H1 (cell line): Measurements from ENCODE around the gene CSF1. TPM values are rescaled to one million over a fixed set of nuclear protein-coding genes. Genes with fewer than 3 reads are reported as not detected.

Source experiments
- CTCF ChIA-PET: fragments of 300-600 bp; sonication (Branson Sonifier 250); formaldehyde crosslinking; loops from one replicate; lab custom pipeline; 2021; ENCODE audit not compliant: partially characterized antibody; lab: Charles Lee
- POLR2A ChIA-PET: fragments of 300-600 bp; sonication (Branson Sonifier 250); formaldehyde crosslinking; loops from one replicate; lab custom pipeline; 2021; ENCODE audit warnings: inconsistent platforms; ENCODE audit not compliant: partially characterized antibody; lab: Charles Lee
- DNase-seq, 2 experiments: peaks; one replicate each; pipeline versions ENCODE4 v3.0.0 to v3.0.0-alpha.2; 2010 to 2022; ENCODE audit warnings: low spot score in 2 of 2, low read depth in 1 of 2, mixed read lengths in 1 of 2
- FAIRE-seq: peaks from 2 replicates; lab custom pipeline; 2011; peaks lifted over from hg19 to GRCh38; lab: Jason Lieb, UNC
- H2AFZ ChIP-seq: 2 replicates; pipeline ENCODE4 v1.8.1; 2012; ENCODE audit warnings: low read length, inconsistent platforms
- H2AK5ac ChIP-seq: 2 replicates; pipeline ENCODE4 v1.6.1; 2013; ENCODE audit warnings: low read depth, low read length
- H2BK120ac ChIP-seq: replicated peaks from 2 replicates; pipeline ENCODE3; 2013; ENCODE audit warnings: low read depth, low read length, inconsistent platforms
- H2BK12ac ChIP-seq: 2 replicates; pipeline ENCODE4 v1.6.1; 2013; ENCODE audit warnings: low read depth, low read length
- H2BK15ac ChIP-seq: 2 replicates; pipeline ENCODE4 v1.6.1; 2013; ENCODE audit warnings: low read length
- H2BK20ac ChIP-seq: 2 replicates; pipeline ENCODE4 v1.6.1; 2013; ENCODE audit warnings: low read length
- H2BK5ac ChIP-seq: 2 replicates; pipeline ENCODE4 v1.6.1; 2013; ENCODE audit warnings: low read depth, low read length
- H3K14ac ChIP-seq: 2 replicates; pipeline ENCODE4 v1.6.1; 2013; ENCODE audit warnings: inconsistent platforms; ENCODE audit not compliant: insufficient read length
- H3K18ac ChIP-seq: 2 replicates; pipeline ENCODE4 v1.6.1; 2013; ENCODE audit warnings: low read length; ENCODE audit errors: extremely low read depth
- H3K23ac ChIP-seq: 2 replicates; pipeline ENCODE4 v1.6.1; 2013; ENCODE audit warnings: inconsistent platforms; ENCODE audit not compliant: insufficient read length
- H3K23me2 ChIP-seq: 2 replicates; pipeline ENCODE4 v1.6.1; 2013; ENCODE audit warnings: low read depth, low read length
- H3K27ac ChIP-seq: 2 replicates; pipeline ENCODE4 v1.6.1; 2011; ENCODE audit warnings: low read depth, low read length, inconsistent platforms
- H3K27me3 ChIP-seq, 4 experiments: replicated peaks in 1 of 4; 1 replicate in 1 of 4; 2 replicates in 3 of 4; pipeline versions ENCODE4 v1.6.1 to v1.8.1; 2011 to 2013; ENCODE audit warnings: low read length in 3 of 4, mild to moderate bottlenecking in 3 of 4, inconsistent platforms in 2 of 4, mixed read lengths in 2 of 4, moderate library complexity in 1 of 4; ENCODE audit not compliant: control insufficient read depth in 3 of 4, insufficient read depth in 3 of 4; ENCODE audit errors: extremely low read depth in 1 of 4
- H3K36me3 ChIP-seq, 4 experiments: 2 replicates each; pipeline versions ENCODE4 v1.6.1 to v1.8.1; 2011 to 2013; ENCODE audit warnings: mild to moderate bottlenecking in 4 of 4, low read length in 3 of 4, moderate library complexity in 2 of 4, control low read depth in 1 of 4, inconsistent platforms in 1 of 4; ENCODE audit not compliant: insufficient read depth in 4 of 4, control insufficient read depth in 2 of 4
- H3K4ac ChIP-seq: replicated peaks from 2 replicates; pipeline ENCODE3; 2013; ENCODE audit warnings: low read length, low read depth, mixed read lengths, inconsistent platforms; ENCODE audit not compliant: insufficient read length
- H3K4me1 ChIP-seq, 4 experiments: replicated peaks in 1 of 4; 1 replicate in 1 of 4; 2 replicates in 3 of 4; pipeline versions ENCODE4 v1.6.1 to v1.8.1; 2011 to 2013; ENCODE audit warnings: low read length in 3 of 4, inconsistent platforms in 2 of 4, mixed read lengths in 1 of 4; ENCODE audit not compliant: insufficient read depth in 4 of 4, control insufficient read depth in 3 of 4
- H3K4me2 ChIP-seq, 2 experiments: 2 replicates each; pipeline versions ENCODE4 v1.6.1 to v1.8.1; 2011 to 2013; ENCODE audit warnings: low read depth in 2 of 2, low read length in 2 of 2, control low read depth in 1 of 2, inconsistent platforms in 1 of 2, mild to moderate bottlenecking in 1 of 2; ENCODE audit not compliant: insufficient read depth in 1 of 2
- H3K4me3 ChIP-seq, 4 experiments: fragments of 200-600, 300-600 bp in 1 of 4; sonication (generic), shearing (Covaris generic), sonication (Bioruptor Twin) in 1 of 4; 2 replicates each; pipeline versions ENCODE4 v1.5.1 to v1.8.1; 2011 to 2016; ENCODE audit warnings: low read length in 4 of 4, low read depth in 3 of 4, control low read depth in 2 of 4, inconsistent platforms in 2 of 4, mild to moderate bottlenecking in 2 of 4, mixed read lengths in 1 of 4, moderate library complexity in 1 of 4; ENCODE audit not compliant: insufficient read depth in 2 of 4; ENCODE audit errors: extremely low read depth in 1 of 4
- H3K56ac ChIP-seq: replicated peaks from 2 replicates; pipeline ENCODE3; 2013; ENCODE audit warnings: low read depth, mild to moderate bottlenecking, mixed read lengths, low read length, inconsistent platforms; ENCODE audit not compliant: insufficient read length
- H3K79me1 ChIP-seq: 2 replicates; pipeline ENCODE4 v1.6.1; 2013; ENCODE audit warnings: low read depth, low read length, control low read depth
- H3K79me2 ChIP-seq, 2 experiments: 2 replicates each; pipeline versions ENCODE4 v1.6.1 to v1.8.1; 2012 to 2013; ENCODE audit warnings: low read length in 2 of 2, mild to moderate bottlenecking in 2 of 2, inconsistent platforms in 1 of 2; ENCODE audit not compliant: insufficient read depth in 2 of 2, control insufficient read depth in 1 of 2
- H3K9ac ChIP-seq, 4 experiments: replicated peaks in 1 of 4; 1 replicate in 1 of 4; 2 replicates in 3 of 4; pipeline versions ENCODE4 v1.6.1 to v1.8.1; 2011 to 2013; ENCODE audit warnings: low read depth in 3 of 4, low read length in 3 of 4, control low read depth in 2 of 4, mild to moderate bottlenecking in 2 of 4, moderate library complexity in 2 of 4, inconsistent platforms in 1 of 4; ENCODE audit errors: extremely low read depth in 1 of 4
- H3K9me3 ChIP-seq, 2 experiments: 2 replicates each; pipeline versions ENCODE4 v1.6.1 to v1.8.1; 2012 to 2013; ENCODE audit warnings: mild to moderate bottlenecking in 2 of 2, moderate library complexity in 2 of 2, control low read depth in 1 of 2, inconsistent platforms in 1 of 2, low read depth in 1 of 2, low read length in 1 of 2, mixed read lengths in 1 of 2; ENCODE audit not compliant: insufficient read depth in 2 of 2
- H4K20me1 ChIP-seq, 2 experiments: replicated peaks in 1 of 2; 2 replicates each; pipeline versions ENCODE3 to v1.8.1; 2011 to 2013; ENCODE audit warnings: inconsistent platforms in 2 of 2, low read length in 2 of 2, mild to moderate bottlenecking in 1 of 2; ENCODE audit not compliant: insufficient read depth in 2 of 2, control insufficient read depth in 1 of 2
- H4K5ac ChIP-seq: 2 replicates; pipeline ENCODE4 v1.6.1; 2013; ENCODE audit warnings: low read length, low read depth, mixed read lengths, inconsistent platforms; ENCODE audit not compliant: insufficient read length
- H4K8ac ChIP-seq: 2 replicates; pipeline ENCODE4 v1.8.0; 2013; ENCODE audit warnings: mild to moderate bottlenecking, moderate library complexity, low read length, inconsistent platforms; ENCODE audit not compliant: insufficient read depth; ENCODE audit errors: extremely low read depth
- H4K91ac ChIP-seq: replicated peaks from 2 replicates; pipeline ENCODE3; 2013; ENCODE audit warnings: low read length, mixed read lengths, inconsistent platforms; ENCODE audit not compliant: insufficient read length
- ASH2L ChIP-seq: fragments of 200-600, 300-600 bp; sonication (generic); IDR thresholded peaks from one replicate; pipeline ENCODE4 v1.7.1; 2017; ENCODE audit warnings: low read length
- CBX8 ChIP-seq: fragments of 300-800, 300-1000 bp; sonication (generic); IDR thresholded peaks from 2 replicates; pipeline ENCODE4 v1.7.1; 2016; ENCODE audit warnings: low read depth, low read length, borderline replicate concordance
- CTCF ChIP-seq, 3 experiments: IDR thresholded peaks; 1 replicate in 2 of 3; 2 replicates in 1 of 3; pipeline versions ENCODE4 v1.5.1 to v1.6.1; 2011; ENCODE audit warnings: low read length in 3 of 3, mild to moderate bottlenecking in 3 of 3, inconsistent platforms in 2 of 3, low read depth in 1 of 3, moderate library complexity in 1 of 3; ENCODE audit not compliant: insufficient read depth in 1 of 3; ENCODE audit errors: control extremely low read depth in 1 of 3
- EZH2 ChIP-seq: fragments of 200-600 bp; sonication (generic); IDR thresholded peaks from 2 replicates; pipeline ENCODE4 v1.7.1; 2012; ENCODE audit warnings: low read depth, mild to moderate bottlenecking, moderate library complexity, low read length, inconsistent platforms; ENCODE audit not compliant: severe bottlenecking
- JUN ChIP-seq: IDR thresholded peaks from 2 replicates; pipeline ENCODE4 v1.6.1; 2011; ENCODE audit warnings: low read depth, mild to moderate bottlenecking, improper control_type of control experiment, low read length
- NANOG ChIP-seq: IDR thresholded peaks from 2 replicates; pipeline ENCODE4 v1.6.1; 2011; ENCODE audit warnings: low read length, low read depth, mild to moderate bottlenecking, inconsistent platforms; ENCODE audit not compliant: insufficient read depth, poor library complexity, severe bottlenecking
- NRF1 ChIP-seq: IDR thresholded peaks from 2 replicates; pipeline ENCODE4 v1.6.1; 2011; ENCODE audit warnings: mild to moderate bottlenecking, low read depth, low read length, improper control_type of control experiment
- SIN3A ChIP-seq, 2 experiments: IDR thresholded peaks in 1 of 2; conservative IDR thresholded peaks in 1 of 2; 2 replicates each; pipeline ENCODE4 v1.6.1; 2011 to 2012; ENCODE audit warnings: low read length in 2 of 2, improper control_type of control experiment in 1 of 2, low read depth in 1 of 2, mild to moderate bottlenecking in 1 of 2
- TAF7 ChIP-seq: optimal IDR thresholded peaks from 2 replicates; pipeline ENCODE3; 2011; ENCODE audit warnings: low read depth, mild to moderate bottlenecking, inconsistent platforms, low read length, moderate library complexity, borderline replicate concordance
- TEAD4 ChIP-seq: IDR thresholded peaks from 2 replicates; pipeline ENCODE4 v1.6.1; 2012; ENCODE audit warnings: low read depth, low read length, inconsistent platforms, mixed read lengths
- YY1 ChIP-seq: IDR thresholded peaks from 2 replicates; pipeline ENCODE4 v1.6.1; 2011; ENCODE audit warnings: low read depth, mild to moderate bottlenecking, low read length
- WGBS, 2 experiments: shearing (Covaris generic) in 1 of 2; methylation state at CpG; one replicate each; pipeline versions ENCODE4 v1.1.6 to v1.1.7; 2013 to 2015; ENCODE audit warnings: low lambda C conversion rate in 2 of 2, mixed read lengths in 2 of 2, inconsistent platforms in 1 of 2, low coverage in 1 of 2, missing lambda C conversion rate in 1 of 2; ENCODE audit not compliant: insufficient replicate concordance in 2 of 2, insufficient coverage in 1 of 2, insufficient read length in 1 of 2; ENCODE audit errors: extremely low coverage in 1 of 2, missing lambda C conversion rate in 1 of 2; 5-methylcytosine and 5-hydroxymethylcytosine counted together
- polyA plus RNA-seq, 7 experiments: library from polyadenylated mRNA; depleted of rRNA in 3 of 7; stranded (reverse) in 5 of 7; unstranded in 2 of 7; fragments of >200 nt in 5 of 7; fragments of 200-250 nt in 2 of 7; gene quantifications; 1 replicate in 5 of 7; 2 replicates in 1 of 7; 4 replicates in 1 of 7; pipeline versions ENCODE4 v1.2.1 to v1.2.3, GENCODE V29; 2011 to 2013; ENCODE audit warnings: missing spikeins in 2 of 7, mixed read lengths in 2 of 7
- total RNA-seq: library from RNA; stranded (reverse); fragmentation: NEBNext Ultra II Directional; extraction: Animal tissue kit (Norgen Biotek cat#: 25700); gene quantifications from 2 replicates; pipeline ENCODE4 v1.2.1, GENCODE V29; 2021

The CSF1 gene
- total and polyA plus RNA-seq, 2 of the 8 experiments (the other 6 are each of a cell fraction or from before 2014, with no cell fraction given), result 3.3 to 5.4 TPM

DNA sequence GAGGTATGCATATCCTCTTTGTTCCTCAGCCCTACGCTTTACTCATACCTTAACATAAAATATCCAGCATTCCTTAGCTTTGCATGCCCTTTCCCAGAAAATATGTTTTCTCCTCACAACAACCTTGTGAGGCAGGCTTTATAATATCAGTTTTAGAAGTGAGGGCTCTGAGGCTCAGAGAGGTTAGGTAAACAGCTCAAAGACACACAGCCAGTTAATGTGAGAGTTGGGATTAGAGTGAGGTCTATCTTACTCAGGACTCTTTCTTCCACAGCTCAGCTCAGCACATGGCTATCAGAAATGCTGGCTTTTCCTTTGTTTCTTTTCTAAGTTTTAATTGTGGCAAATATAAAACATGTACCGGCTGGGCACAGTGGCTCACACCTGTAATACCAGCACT is 27.9 kb downstream of the CSF1 start:
- Histone ChIP-seq H2BK15ac (no peak overlapping the region), H3K18ac (no peak overlapping the region), H3K23me2 (no peaks in the 10 kb centered on the region), H3K56ac (no peak overlapping the region), H3K9ac (no peak overlapping the region), H4K8ac (no peak overlapping the region), H3K79me1 (no peaks in the 10 kb centered on the region), H2BK20ac (no peak overlapping the region), H3K79me2 (no peaks in the 10 kb centered on the region), H3K36me3 (no peaks in the 10 kb centered on the region), H3K23ac (no peak overlapping the region), H3K27me3 (no peaks in the 10 kb centered on the region), H4K91ac (no peak overlapping the region), H3K4ac (no peak overlapping the region), H3K4me3 (no peak overlapping the region), H4K5ac (no peak overlapping the region), H3K4me1 (no peaks in the 10 kb centered on the region), H2BK12ac (no peak overlapping the region), H2AFZ (no peak overlapping the region), H3K4me2 (no peak overlapping the region)
- DNase-seq (no peak), FAIRE-seq (no peak)
- CTCF ChIA-PET, result interaction anchor here (0.7 to 1.3 kb wide), 4 partner anchors 15 to 147 kb away, joined by 3 to 4 read pairs (median 3); no protein-coding TSS in a partner anchor
- 93% methylated on average over 2 of the region's 2 CpGs; no CpG with 5 or more reads in 1 of the 2 experiments for WGBS, 2 experiments
- no peak for TF ChIP-seq SIN3A (conservative IDR thresholded peaks at IDR 0.05 in 1 of 2, IDR thresholded peaks at IDR 0.05 in 1 of 2; ENCODE audit: low read depth in 1 of 2, low read length in 2 of 2)
- no peak for TF ChIP-seq EZH2
- no peak for TF ChIP-seq YY1
- no peak for TF ChIP-seq JUN
- no peak for TF ChIP-seq TEAD4
- TF ChIP-seq NANOG, result no peak
- no peak for TF ChIP-seq CTCF (IDR thresholded peaks at IDR 0.05; ENCODE audit: control extremely low read depth in 1 of 3, insufficient read depth in 1 of 3, low read depth in 1 of 3, low read length in 3 of 3)
- TF ChIP-seq CBX8, result no peak
- TF ChIP-seq NRF1, result no peak
- no peak for TF ChIP-seq ASH2L
- no peak for TF ChIP-seq TAF7
- TF ChIP-seq, all 59 proteins: peak for 0
- Histone ChIP-seq H3K14ac (no peak overlapping the region), H2BK5ac (no peak overlapping the region), H3K9me3 (peaks cover 0 to 13% of the 10 kb centered on the region in 2 experiments; a peak in 2 of 4 replicates), H4K20me1 (no peaks in the 10 kb centered on the region), H2BK120ac (no peak overlapping the region), H3K27ac (no peak overlapping the region), H2AK5ac (no peak overlapping the region)
- POLR2A ChIA-PET, result no interaction called here
